ENCODE data around the gene DDN. TPM values are rescaled to one million over a fixed set of nuclear protein-coding genes. Genes with fewer than 3 reads are reported as not detected.

DDN gene
- total and polyA plus RNA-seq, 9 of the 15 experiments (the other 6 are each of a cell fraction or from before 2014, with no cell fraction given), result 0.03 to 3.6 (median 1.6) TPM

GRCh38 chr12:48998497-48999353 lies 450 bp downstream of the DDN start (continued):
- TF ChIP-seq CHD7 (IDR thresholded peaks at IDR 0.05; ENCODE audit: low read depth, low read length) (no peak), VEZF1 (CRISPR knock-in tag; IDR thresholded peaks at IDR 0.05) (peak; percentile 35), ZBTB5 (IDR thresholded peaks at IDR 0.05) (no peak), SRSF1 (IDR thresholded peaks at IDR 0.05; ENCODE audit: low read depth, low read length) (no peak), ASH1L (IDR thresholded peaks at IDR 0.05; ENCODE audit: borderline replicate concordance, low read depth, partially characterized antibody) (no peak), GTF2E2 (tag; IDR thresholded peaks at IDR 0.05) (no peak), HLTF (IDR thresholded peaks at IDR 0.05) (no peak), ZNF277 (CRISPR knock-in tag; IDR thresholded peaks at IDR 0.05; ENCODE audit: borderline replicate concordance) (no peak), GATAD2A (IDR thresholded peaks at IDR 0.05) (no peak), NCOA6 (IDR thresholded peaks at IDR 0.05) (0 out of 2 replicates have a peak, but pooled peaks have one; percentile 41)

Measured in K562 (cell line).